A549 (cell line): ENCODE data around the gene AFAP1. TPM values are rescaled to one million over a fixed set of nuclear protein-coding genes. Genes with fewer than 3 reads are reported as not detected.
A peak's percentile ranks its signal among the peaks of the same experiment; 100 is the strongest.
"Not testable (repeated sequence)": the region's sequence is repeated elsewhere in the genome, so short reads cannot be mapped to it uniquely, and the experiment has no call there.

Source experiments
- ATAC-seq, 2 experiments: fragments of 200-7000 bp in 1 of 2; fragments of >200 bp in 1 of 2; cut with Nextera tagmentation in 1 of 2; cut with Tn5 transposase in 1 of 2; 3 replicates each; pipeline versions ENCODE4 v1.8.0 to v1.9.1; 2018 to 2020; ENCODE audit warnings: mild to moderate bottlenecking in 1 of 2, moderate library complexity in 1 of 2
- CTCF ChIA-PET: fragments of 300-600 bp; sonication (Branson Sonifier 250); formaldehyde crosslinking; extraction: SDS; loops from one replicate; lab custom pipeline; 2021; ENCODE audit warnings: antibody characterized with exemption, inconsistent platforms; lab: Yijun Ruan, JAX
- POLR2A ChIA-PET: fragments of 350-600 bp; formaldehyde crosslinking; extraction: SDS; loops from one replicate; lab custom pipeline; 2021; ENCODE audit warnings: antibody characterized with exemption, inconsistent platforms; lab: Yijun Ruan, JAX
- DNase-seq, 2 experiments: peaks; one replicate each; pipeline versions ENCODE4 v3.0.0 to v3.0.0-alpha.2; 2011 to 2016; ENCODE audit warnings: low read depth in 1 of 2, low spot score in 1 of 2
- FAIRE-seq: peaks from 2 replicates; lab custom pipeline; 2011; peaks lifted over from hg19 to GRCh38; lab: Jason Lieb, UNC
- H3K27ac ChIP-seq, 2 experiments: fragments of >200 bp; sonication (Bioruptor Twin); formaldehyde crosslinking; 3 replicates each; pipeline ENCODE4 v1.5.1; 2016 to 2017
- H3K4me1 ChIP-seq: fragments of >200 bp; sonication (Bioruptor Twin); formaldehyde crosslinking; 3 replicates; pipeline ENCODE4 v1.6.1; 2016
- H3K4me2 ChIP-seq: fragments of >200 bp; sonication (Bioruptor Twin); formaldehyde crosslinking; 3 replicates; pipeline ENCODE4 v1.6.1; 2016
- H3K4me3 ChIP-seq: fragments of >200 bp; sonication (Bioruptor Twin); formaldehyde crosslinking; 3 replicates; pipeline ENCODE4 v1.5.1; 2016
- H3K9me3 ChIP-seq: fragments of >200 bp; sonication (Bioruptor Twin); formaldehyde crosslinking; 3 replicates; pipeline ENCODE4 v1.6.1; 2016
- CBX8 ChIP-seq: fragments of 200-600 bp; sonication (generic); IDR thresholded peaks from 2 replicates; pipeline ENCODE4 v1.6.1; 2016
- E2F6 ChIP-seq: IDR thresholded peaks from 2 replicates; pipeline ENCODE4 v1.6.1; 2012; ENCODE audit warnings: low read depth, borderline replicate concordance
- FOSB ChIP-seq: fragments of 250-450 bp; sonication (Bioruptor Pico); IDR thresholded peaks from 2 replicates; pipeline ENCODE4 v1.5.0; 2020; ENCODE audit warnings: mild to moderate bottlenecking, moderate library complexity
- GATA3 ChIP-seq: IDR thresholded peaks from 2 replicates; pipeline ENCODE4 v1.6.1; 2012; ENCODE audit warnings: borderline replicate concordance
- HMGXB4 ChIP-seq: fragments of 250-450 bp; sonication (Bioruptor Pico); IDR thresholded peaks from 2 replicates; pipeline ENCODE4 v1.5.0; 2021; ENCODE audit warnings: mild to moderate bottlenecking, moderate library complexity, borderline replicate concordance
- HOXB5 ChIP-seq: fragments of 250-450 bp; sonication (Bioruptor Pico); IDR thresholded peaks from 2 replicates; pipeline ENCODE4 v1.5.0; 2020; ENCODE audit warnings: mild to moderate bottlenecking, moderate library complexity
- JUN ChIP-seq, 2 experiments: fragments of >200 bp; sonication (Bioruptor Twin); formaldehyde crosslinking; IDR thresholded peaks; 2 replicates in 1 of 2; 3 replicates in 1 of 2; pipeline ENCODE4 v1.6.1; 2016 to 2017
- POLR2A ChIP-seq: IDR thresholded peaks from 2 replicates; pipeline ENCODE4 v1.6.1; 2012; ENCODE audit warnings: mild to moderate bottlenecking, low read length
- POLR2AphosphoS2 ChIP-seq: conservative IDR thresholded peaks from 2 replicates; pipeline ENCODE4 v1.6.1; 2012; ENCODE audit warnings: low read length, improper control_type of control experiment, inconsistent platforms
- RCOR1 ChIP-seq: fragments of 150-350 bp; IDR thresholded peaks from 2 replicates; pipeline ENCODE4 v1.6.1; 2014; ENCODE audit warnings: antibody characterized with exemption, low read length, low read depth
- TP53 ChIP-seq: fragments of 250-450 bp; sonication (Bioruptor Pico); IDR thresholded peaks from 2 replicates; pipeline ENCODE4 v1.5.0; 2021; ENCODE audit warnings: mild to moderate bottlenecking, moderate library complexity
- ZC3H11A ChIP-seq: fragments of 450-650 bp; IDR thresholded peaks from 2 replicates; pipeline ENCODE4 v1.6.1; 2014; ENCODE audit warnings: antibody characterized with exemption, mild to moderate bottlenecking
- ZNF302 ChIP-seq: fragments of 250-450 bp; sonication (Bioruptor Pico); IDR thresholded peaks from 2 replicates; pipeline ENCODE4 v1.9.0; 2021; ENCODE audit warnings: inconsistent platforms, mild to moderate bottlenecking, moderate library complexity
- WGBS: methylation state at CpG from one replicate; pipeline ENCODE4 v1.1.6; 2017; ENCODE audit errors: missing lambda C conversion rate; 5-methylcytosine and 5-hydroxymethylcytosine counted together
- polyA plus RNA-seq, 4 experiments: library from polyadenylated mRNA; depleted of rRNA in 3 of 4; stranded (reverse); fragments of >200 nt; fragmentation: RNase III in 1 of 4; extraction: RNeasy Plus Mini Kit Qiagen cat#74134 plus additional on column Dnase treatment in 1 of 4; gene quantifications; 2 replicates in 3 of 4; 3 replicates in 1 of 4; pipeline ENCODE4 v1.2.3, GENCODE V29; 2011 to 2017
- TF ChIP-seq, protein P1 (sequence below): IDR thresholded peaks from 2 replicates; pipeline ENCODE4 v1.6.1; 2012
- TF ChIP-seq, protein P2 (sequence below): fragments of 450-650 bp; IDR thresholded peaks from 2 replicates; pipeline ENCODE4 v1.6.1; 2014; ENCODE audit warnings: antibody characterized with exemption
- TF ChIP-seq, protein P3 (sequence below): fragments of 200-600 bp; sonication (generic); IDR thresholded peaks from 2 replicates; pipeline ENCODE4 v1.6.1; 2016; ENCODE audit warnings: antibody characterized with exemption, mild to moderate bottlenecking, moderate library complexity
- TF ChIP-seq, protein P4 (sequence below): fragments of 150-350 bp; IDR thresholded peaks from 2 replicates; pipeline ENCODE4 v1.6.1; 2014; ENCODE audit warnings: low read depth, mild to moderate bottlenecking, low read length

Gene AFAP1
- polyA plus RNA-seq, 2 of the 4 experiments (the other 2 are of a cell fraction), result 25.4 to 29.6 TPM

DNA sequence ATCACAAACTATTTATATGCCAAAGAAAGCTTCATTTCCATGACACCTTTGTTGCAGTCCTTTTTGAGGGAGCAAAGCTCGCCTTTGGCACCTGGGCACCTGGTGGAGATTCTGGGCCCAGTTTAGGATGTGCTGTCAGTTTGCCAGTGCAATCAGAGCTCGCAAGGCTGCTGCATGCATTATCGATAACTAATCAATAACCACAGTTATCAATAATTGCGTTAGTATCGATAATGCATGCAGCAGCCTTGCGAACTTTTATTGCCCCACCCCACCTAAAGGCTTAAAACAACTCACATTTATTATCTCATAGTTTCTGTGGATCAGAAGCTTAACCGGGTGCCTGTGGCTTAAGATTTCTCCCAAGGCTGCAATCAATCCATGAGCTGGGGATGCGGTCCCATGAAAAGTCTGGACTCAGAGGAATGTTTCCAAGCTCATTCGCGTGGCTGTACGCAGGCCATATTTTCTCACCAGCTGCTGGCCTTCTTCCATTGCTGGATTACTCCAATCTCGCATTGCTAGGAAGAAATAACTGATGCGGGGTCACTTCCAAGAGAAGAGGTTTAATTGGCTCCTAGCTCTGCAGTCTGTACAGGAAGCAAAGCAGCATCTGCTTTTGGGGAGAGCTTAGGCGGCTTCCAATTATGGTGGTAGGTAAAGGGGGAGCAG, 6.2 kb upstream of the AFAP1 start:
- ChIA-PET POLR2A (no interaction called here), CTCF (interaction anchor here (0.8 to 2.0 kb wide), 5 partner anchors 10 to 70 kb away, joined by 3 to 8 read pairs (median 3); no protein-coding TSS in a partner anchor)
- H3K27ac ChIP-seq, result no peak overlapping the region; a peak in 1 of 6 replicates
- H3K4me2 ChIP-seq, result no peak overlapping the region
- no peak overlapping the region for H3K4me3 ChIP-seq
- no peak for ATAC-seq
- 91% methylated on average over 14 of the region's 14 CpGs for WGBS
- DNase-seq, result no peak
- no peak for FAIRE-seq
- peaks cover 28% of the 10 kb centered on the region for H3K4me1 ChIP-seq
- H3K9me3 ChIP-seq, result no peaks in the 10 kb centered on the region
- no peak for TF ChIP-seq GATA3

DNA sequence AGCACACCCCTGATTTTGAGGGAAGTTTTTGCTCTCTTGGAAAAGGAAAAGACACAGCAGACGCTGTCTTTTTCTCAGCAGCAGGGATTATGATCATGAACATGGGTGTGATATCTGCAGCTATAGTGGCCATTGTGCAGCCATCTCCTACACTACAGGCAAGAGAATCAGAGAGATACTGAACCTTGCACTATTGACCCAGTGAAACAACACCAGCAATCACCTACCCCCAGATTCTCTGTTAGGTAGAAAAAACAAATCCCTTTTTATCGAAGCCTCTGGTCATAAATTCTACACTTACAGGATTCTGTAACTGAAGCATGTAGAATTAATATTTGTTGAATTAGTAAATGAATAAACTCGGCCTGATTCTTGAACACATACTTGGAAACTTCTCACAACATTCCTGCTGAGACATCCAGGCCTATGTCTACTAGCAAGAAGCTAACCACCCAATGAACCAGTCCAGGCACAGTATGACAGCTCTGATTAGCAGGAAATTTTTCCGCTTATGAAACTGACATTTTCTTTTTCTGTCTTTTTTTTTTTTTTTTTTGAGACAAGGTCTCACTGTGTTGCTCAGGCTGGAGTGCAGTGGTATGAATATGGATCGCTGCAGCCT, 5.0 kb upstream of the AFAP1 start:
- H3K27ac ChIP-seq, result peak overlapping the region; percentile 41 to 64; a peak in 4 of 6 replicates
- H3K4me2 ChIP-seq, result peak overlapping the region; percentile 38
- POLR2A ChIA-PET, result no interaction called here
- TF ChIP-seq ZNF302 (CRISPR knock-in tag) (no peak), RCOR1 (no peak), TP53 (CRISPR knock-in tag) (no peak), FOSB (CRISPR knock-in tag) (no peak), POLR2A (no peak), POLR2AphosphoS2 (no peak), CBX8 (no peak), ZC3H11A (no peak), JUN (IDR thresholded peaks at IDR 0.05) (no peak), HOXB5 (no peak), E2F6 (no peak), HMGXB4 (CRISPR knock-in tag) (no peak)
- TF ChIP-seq, protein P1, sequence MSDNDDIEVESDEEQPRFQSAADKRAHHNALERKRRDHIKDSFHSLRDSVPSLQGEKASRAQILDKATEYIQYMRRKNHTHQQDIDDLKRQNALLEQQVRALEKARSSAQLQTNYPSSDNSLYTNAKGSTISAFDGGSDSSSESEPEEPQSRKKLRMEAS, result no peak
- TF ChIP-seq, protein P2, sequence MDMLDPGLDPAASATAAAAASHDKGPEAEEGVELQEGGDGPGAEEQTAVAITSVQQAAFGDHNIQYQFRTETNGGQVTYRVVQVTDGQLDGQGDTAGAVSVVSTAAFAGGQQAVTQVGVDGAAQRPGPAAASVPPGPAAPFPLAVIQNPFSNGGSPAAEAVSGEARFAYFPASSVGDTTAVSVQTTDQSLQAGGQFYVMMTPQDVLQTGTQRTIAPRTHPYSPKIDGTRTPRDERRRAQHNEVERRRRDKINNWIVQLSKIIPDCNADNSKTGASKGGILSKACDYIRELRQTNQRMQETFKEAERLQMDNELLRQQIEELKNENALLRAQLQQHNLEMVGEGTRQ, result no peak
- TF ChIP-seq, protein P3, sequence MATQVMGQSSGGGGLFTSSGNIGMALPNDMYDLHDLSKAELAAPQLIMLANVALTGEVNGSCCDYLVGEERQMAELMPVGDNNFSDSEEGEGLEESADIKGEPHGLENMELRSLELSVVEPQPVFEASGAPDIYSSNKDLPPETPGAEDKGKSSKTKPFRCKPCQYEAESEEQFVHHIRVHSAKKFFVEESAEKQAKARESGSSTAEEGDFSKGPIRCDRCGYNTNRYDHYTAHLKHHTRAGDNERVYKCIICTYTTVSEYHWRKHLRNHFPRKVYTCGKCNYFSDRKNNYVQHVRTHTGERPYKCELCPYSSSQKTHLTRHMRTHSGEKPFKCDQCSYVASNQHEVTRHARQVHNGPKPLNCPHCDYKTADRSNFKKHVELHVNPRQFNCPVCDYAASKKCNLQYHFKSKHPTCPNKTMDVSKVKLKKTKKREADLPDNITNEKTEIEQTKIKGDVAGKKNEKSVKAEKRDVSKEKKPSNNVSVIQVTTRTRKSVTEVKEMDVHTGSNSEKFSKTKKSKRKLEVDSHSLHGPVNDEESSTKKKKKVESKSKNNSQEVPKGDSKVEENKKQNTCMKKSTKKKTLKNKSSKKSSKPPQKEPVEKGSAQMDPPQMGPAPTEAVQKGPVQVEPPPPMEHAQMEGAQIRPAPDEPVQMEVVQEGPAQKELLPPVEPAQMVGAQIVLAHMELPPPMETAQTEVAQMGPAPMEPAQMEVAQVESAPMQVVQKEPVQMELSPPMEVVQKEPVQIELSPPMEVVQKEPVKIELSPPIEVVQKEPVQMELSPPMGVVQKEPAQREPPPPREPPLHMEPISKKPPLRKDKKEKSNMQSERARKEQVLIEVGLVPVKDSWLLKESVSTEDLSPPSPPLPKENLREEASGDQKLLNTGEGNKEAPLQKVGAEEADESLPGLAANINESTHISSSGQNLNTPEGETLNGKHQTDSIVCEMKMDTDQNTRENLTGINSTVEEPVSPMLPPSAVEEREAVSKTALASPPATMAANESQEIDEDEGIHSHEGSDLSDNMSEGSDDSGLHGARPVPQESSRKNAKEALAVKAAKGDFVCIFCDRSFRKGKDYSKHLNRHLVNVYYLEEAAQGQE, result no peak
- TF ChIP-seq, protein P4, sequence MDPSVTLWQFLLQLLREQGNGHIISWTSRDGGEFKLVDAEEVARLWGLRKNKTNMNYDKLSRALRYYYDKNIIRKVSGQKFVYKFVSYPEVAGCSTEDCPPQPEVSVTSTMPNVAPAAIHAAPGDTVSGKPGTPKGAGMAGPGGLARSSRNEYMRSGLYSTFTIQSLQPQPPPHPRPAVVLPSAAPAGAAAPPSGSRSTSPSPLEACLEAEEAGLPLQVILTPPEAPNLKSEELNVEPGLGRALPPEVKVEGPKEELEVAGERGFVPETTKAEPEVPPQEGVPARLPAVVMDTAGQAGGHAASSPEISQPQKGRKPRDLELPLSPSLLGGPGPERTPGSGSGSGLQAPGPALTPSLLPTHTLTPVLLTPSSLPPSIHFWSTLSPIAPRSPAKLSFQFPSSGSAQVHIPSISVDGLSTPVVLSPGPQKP, result no peak
- TF ChIP-seq, all 56 proteins: peak for 0
- Histone ChIP-seq H3K4me3 (no peak overlapping the region), H3K4me1 (peaks cover 36% of the 10 kb centered on the region), H3K9me3 (no peaks in the 10 kb centered on the region)
- 47% methylated on average over 5 of the region's 5 CpGs for WGBS
- DNase-seq (no peak), ATAC-seq (no peak), FAIRE-seq (no peak)
- CTCF ChIA-PET, result interaction anchor here (0.6 to 2.0 kb wide), 3 partner anchors 9 to 174 kb away, joined by 3 to 8 read pairs (median 3); no protein-coding TSS in a partner anchor

DNA sequence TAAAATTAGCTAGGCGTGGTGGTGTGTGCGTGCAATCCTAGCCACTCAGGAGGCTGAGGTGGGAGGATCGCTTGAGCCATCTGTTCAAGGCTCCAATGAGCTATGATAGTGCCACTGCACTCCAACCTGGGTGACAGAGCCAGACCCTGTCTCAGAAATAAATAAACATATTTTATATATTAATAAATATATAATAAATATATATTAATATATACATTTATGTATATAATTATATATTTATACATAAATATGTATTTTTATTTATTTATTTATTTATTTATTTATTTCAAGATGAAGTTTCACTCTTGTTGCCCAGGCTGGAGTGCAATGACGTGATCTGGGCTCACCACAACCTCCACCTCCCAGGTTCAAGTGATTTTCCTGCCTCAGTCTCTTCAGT, 4.0 kb upstream of the AFAP1 start:
- DNase-seq, H3K4me2 ChIP-seq, H3K9me3 ChIP-seq, H3K27ac ChIP-seq, ATAC-seq, POLR2A ChIA-PET, FAIRE-seq, H3K4me3 ChIP-seq: not testable (repeated sequence)
- 97% methylated on average over 4 of the region's 4 CpGs for WGBS
- CTCF ChIA-PET, result interaction anchor here (0.6 to 2.8 kb wide), 3 partner anchors 8 to 732 kb away, joined by 3 to 11 read pairs (median 3); no protein-coding TSS in a partner anchor
- peaks cover 36% of the 10 kb centered on the region for H3K4me1 ChIP-seq
